IMR-90 (cell line): ENCODE results near the gene SH2B3. TPM values are rescaled to one million over a fixed set of nuclear protein-coding genes. Genes with fewer than 3 reads are reported as not detected.

ENCODE experiments used
- ATAC-seq: fragments of 200-7000 bp; cut with Tn5 transposase; 2 replicates; pipeline ENCODE4 v1.9.1; 2020; ENCODE audit warnings: low read depth, mild to moderate bottlenecking, moderate library complexity
- BruUV-seq: library from RNA; stranded (reverse); fragments of 400-500 nt; replicated peaks from 2 replicates; lab custom pipeline; 2021; lab: Mats Ljungman, UMichigan
- CTCF ChIA-PET: fragments of 300-600 bp; formaldehyde crosslinking; extraction: SDS; loops from one replicate; lab custom pipeline; 2021; ENCODE audit warnings: antibody characterized with exemption; lab: Yijun Ruan, JAX
- POLR2A ChIA-PET: fragments of 300-600 bp; sonication (Branson Sonifier 250); formaldehyde crosslinking; loops from one replicate; lab custom pipeline; 2022; ENCODE audit warnings: antibody characterized with exemption; ENCODE audit not compliant: unreplicated experiment; lab: Charles Lee
- DNase-seq: peaks from one replicate; pipeline ENCODE4 v3.0.0; 2013
- H2AFZ ChIP-seq: replicated peaks from 2 replicates; pipeline ENCODE3; 2013; ENCODE audit warnings: low read length, mild to moderate bottlenecking; ENCODE audit not compliant: poor library complexity
- H2AK5ac ChIP-seq: 2 replicates; pipeline ENCODE4 v1.6.1; 2013; ENCODE audit warnings: low read depth, low read length, inconsistent platforms
- H2AK9ac ChIP-seq: replicated peaks from 2 replicates; pipeline ENCODE3; 2013; ENCODE audit warnings: mild to moderate bottlenecking, low read depth, low read length, moderate library complexity; ENCODE audit not compliant: poor library complexity
- H2BK120ac ChIP-seq: 2 replicates; pipeline ENCODE4 v1.6.1; 2013; ENCODE audit warnings: low read depth, low read length, inconsistent platforms
- H2BK15ac ChIP-seq: 3 replicates; pipeline ENCODE4 v1.6.1; 2013; ENCODE audit warnings: low read depth, low read length, inconsistent platforms
- H2BK20ac ChIP-seq: 2 replicates; pipeline ENCODE4 v1.6.1; 2013; ENCODE audit warnings: low read depth, mild to moderate bottlenecking, inconsistent platforms, low read length, moderate library complexity
- H2BK5ac ChIP-seq: 2 replicates; pipeline ENCODE4 v1.6.1; 2013; ENCODE audit warnings: mild to moderate bottlenecking, low read depth, low read length, inconsistent platforms; ENCODE audit not compliant: poor library complexity, severe bottlenecking
- H3K14ac ChIP-seq: replicated peaks from 2 replicates; pipeline ENCODE4 v1.6.1; 2013; ENCODE audit warnings: low read depth, low read length, inconsistent platforms
- H3K18ac ChIP-seq: 2 replicates; pipeline ENCODE4 v1.6.1; 2013; ENCODE audit warnings: low read depth, low read length, control low read depth
- H3K23ac ChIP-seq: 2 replicates; pipeline ENCODE4 v1.6.1; 2013; ENCODE audit warnings: low read depth, low read length, inconsistent platforms
- H3K27ac ChIP-seq: 2 replicates; pipeline ENCODE4 v1.5.1; 2013; ENCODE audit warnings: mild to moderate bottlenecking, control low read depth, low read length; ENCODE audit not compliant: insufficient read depth
- H3K27me3 ChIP-seq: 2 replicates; pipeline ENCODE4 v1.6.1; 2013; ENCODE audit warnings: low read length; ENCODE audit not compliant: control insufficient read depth, insufficient read depth
- H3K36me3 ChIP-seq: 2 replicates; pipeline ENCODE4 v1.6.1; 2013; ENCODE audit warnings: low read length, mixed read lengths; ENCODE audit not compliant: control insufficient read depth, insufficient read depth
- H3K4ac ChIP-seq: 2 replicates; pipeline ENCODE4 v1.6.1; 2013; ENCODE audit warnings: low read depth, low read length, inconsistent platforms
- H3K4me1 ChIP-seq: 2 replicates; pipeline ENCODE4 v1.6.1; 2013; ENCODE audit warnings: low read length, mixed read lengths; ENCODE audit not compliant: control insufficient read depth, insufficient read depth
- H3K4me2 ChIP-seq: 2 replicates; pipeline ENCODE4 v1.6.1; 2013; ENCODE audit warnings: low read depth, mild to moderate bottlenecking, control low read depth, low read length, moderate library complexity
- H3K4me3 ChIP-seq: 2 replicates; pipeline ENCODE4 v1.5.1; 2013; ENCODE audit warnings: low read depth, mild to moderate bottlenecking, control low read depth, low read length, moderate library complexity; ENCODE audit not compliant: insufficient read depth
- H3K56ac ChIP-seq: 2 replicates; pipeline ENCODE4 v1.6.1; 2013; ENCODE audit warnings: low read length, inconsistent platforms; ENCODE audit not compliant: insufficient read depth; ENCODE audit errors: extremely low read depth
- H3K79me1 ChIP-seq, 2 experiments: 2 replicates each; pipeline ENCODE4 v1.6.1; 2013; ENCODE audit warnings: low read length in 2 of 2, inconsistent platforms in 1 of 2, low read depth in 1 of 2
- H3K9ac ChIP-seq: 2 replicates; pipeline ENCODE4 v1.6.1; 2013; ENCODE audit warnings: low read depth, low read length, control low read depth
- H3K9me1 ChIP-seq: 2 replicates; pipeline ENCODE4 v1.6.1; 2013; ENCODE audit warnings: low read length, inconsistent platforms; ENCODE audit not compliant: insufficient read depth
- H3K9me3 ChIP-seq: 2 replicates; pipeline ENCODE4 v1.6.1; 2013; ENCODE audit warnings: low read length; ENCODE audit not compliant: control insufficient read depth, insufficient read depth
- H4K20me1 ChIP-seq: 2 replicates; pipeline ENCODE4 v1.6.1; 2013; ENCODE audit warnings: low read length, inconsistent platforms; ENCODE audit not compliant: insufficient read depth
- H4K5ac ChIP-seq: 2 replicates; pipeline ENCODE4 v1.6.1; 2013; ENCODE audit warnings: mild to moderate bottlenecking, low read depth, low read length, control low read depth
- H4K8ac ChIP-seq, 2 experiments: 2 replicates each; pipeline ENCODE4 v1.6.1; 2013; ENCODE audit warnings: low read depth in 2 of 2, low read length in 2 of 2, control low read depth in 1 of 2, inconsistent platforms in 1 of 2
- H4K91ac ChIP-seq: 2 replicates; pipeline ENCODE4 v1.6.1; 2013; ENCODE audit warnings: low read depth, low read length, inconsistent platforms; ENCODE audit not compliant: insufficient read depth
- BHLHE40 ChIP-seq: fragments of 150-350 bp; IDR thresholded peaks from 2 replicates; pipeline ENCODE4 v1.6.1; 2016; ENCODE audit warnings: mild to moderate bottlenecking, low read depth, low read length
- CHD1 ChIP-seq: IDR thresholded peaks from 2 replicates; pipeline ENCODE4 v1.6.1; 2012; ENCODE audit warnings: low read depth, low read length, improper control_type of control experiment
- FOS ChIP-seq: fragments of 150-350 bp; IDR thresholded peaks from 2 replicates; pipeline ENCODE4 v1.6.1; 2016; ENCODE audit warnings: low read depth, low read length
- MAZ ChIP-seq: IDR thresholded peaks from 2 replicates; pipeline ENCODE4 v1.6.1; 2012; ENCODE audit warnings: low read depth, mild to moderate bottlenecking, low read length, improper control_type of control experiment, moderate library complexity, borderline replicate concordance
- MXI1 ChIP-seq: IDR thresholded peaks from 2 replicates; pipeline ENCODE4 v1.6.1; 2012; ENCODE audit warnings: low read depth, mild to moderate bottlenecking, low read length, moderate library complexity, borderline replicate concordance
- RAD21 ChIP-seq: IDR thresholded peaks from 2 replicates; pipeline ENCODE4 v1.6.1; 2012; ENCODE audit warnings: low read length, improper control_type of control experiment
- RCOR1 ChIP-seq: IDR thresholded peaks from 2 replicates; pipeline ENCODE4 v1.6.1; 2012; ENCODE audit warnings: mild to moderate bottlenecking, low read length, improper control_type of control experiment; ENCODE audit not compliant: insufficient replicate concordance
- SMC3 ChIP-seq: fragments of 150-350 bp; IDR thresholded peaks from 2 replicates; pipeline ENCODE4 v1.6.1; 2016; ENCODE audit warnings: low read depth, mild to moderate bottlenecking, antibody characterized with exemption, low read length, moderate library complexity
- USF2 ChIP-seq: fragments of 150-350 bp; IDR thresholded peaks from 2 replicates; pipeline ENCODE4 v1.6.1; 2017; ENCODE audit warnings: mild to moderate bottlenecking, antibody characterized with exemption, low read length, low read depth
- WGBS, 2 experiments: methylation state at CpG; one replicate each; pipeline versions ENCODE4 v1.1.5 to v1.1.7; 2013; ENCODE audit warnings: missing lambda C conversion rate in 2 of 2; ENCODE audit not compliant: insufficient read length in 1 of 2; ENCODE audit errors: extremely low coverage in 2 of 2; 5-methylcytosine and 5-hydroxymethylcytosine counted together
- dilution Hi-C: fragments of 300-500 bp; cut with HindIII; formaldehyde crosslinking; loops from one replicate; pipeline ENCODE4 v1.14.3; 2018; ENCODE audit warnings: low sequenced_read_pairs; ENCODE audit not compliant: unreplicated experiment
- in situ Hi-C: fragments of 300-500 bp; cut with MboI; formaldehyde crosslinking; loops from 3 replicates; pipeline ENCODE4 v1.14.3; 2019; ENCODE audit warnings: low sequenced_read_pairs, inconsistent platforms, mixed read lengths
- intact Hi-C: fragments of 100-400 bp; cut with micrococcal nuclease; formaldehyde crosslinking; loops from 2 replicates; pipeline ENCODE4 v1.10.0; 2022
- polyA plus RNA-seq, 3 experiments: library from polyadenylated mRNA; depleted of rRNA; stranded (reverse); fragments of >200 nt; gene quantifications; 2 replicates each; pipeline ENCODE4 v1.2.3, GENCODE V29; 2012; ENCODE audit warnings: low replicate concordance in 1 of 3
- total RNA-seq: library from RNA; depleted of rRNA; stranded (reverse); fragments of >200 nt; gene quantifications from 2 replicates; pipeline ENCODE4 v1.2.3, GENCODE V29; 2012

SH2B3 gene
- total and polyA plus RNA-seq, 2 of the 4 experiments (the other 2 are of a cell fraction) = 9.3 to 20.2 TPM

- TF ChIP-seq USF2 (no peak), MXI1 (no peak), RCOR1 (no peak), BHLHE40 (no peak), CHD1 (no peak), MAZ (no peak), RAD21 (no peak), SMC3 (no peak), FOS (no peak)
- H3K27ac ChIP-seq = no peak overlapping the region
- H2BK120ac ChIP-seq = no peak overlapping the region
- ChIA-PET CTCF (interaction anchor here (1.2 kb wide), 1 partner anchor 57 kb away, joined by 3 read pairs; no protein-coding TSS in a partner anchor), POLR2A (no interaction called here)
- in situ Hi-C loops = no loop called here
- DNase-seq (no peak), ATAC-seq (no peak)
- H3K4me1 ChIP-seq = peaks cover 9% of the 10 kb centered on the region
- H4K91ac ChIP-seq = no peak overlapping the region
- H2BK5ac ChIP-seq = no peak overlapping the region
- no peaks in the 10 kb centered on the region for H3K9me3 ChIP-seq
- H3K9me1 ChIP-seq = no peaks in the 10 kb centered on the region
- no peak overlapping the region for H3K4me2 ChIP-seq
- no peak overlapping the region for H4K8ac ChIP-seq
- WGBS, 2 experiments = 88% methylated on average over 3 of the region's 8 CpGs; no CpG with 5 or more reads in 1 of the 2 experiments
- no peak overlapping the region for H2AFZ ChIP-seq
- no peaks in the 10 kb centered on the region for H4K20me1 ChIP-seq
- H2BK20ac ChIP-seq = no peak overlapping the region
- H2AK9ac ChIP-seq = no peak overlapping the region
- H2AK5ac ChIP-seq = no peak overlapping the region
- peaks cover 5% of the 10 kb centered on the region; the same call in 1 of the 2 replicates for H3K27me3 ChIP-seq
- no TSS peak for BruUV-seq
- H4K5ac ChIP-seq = no peak overlapping the region
- dilution Hi-C loops = no loop called here
- no peaks in the 10 kb centered on the region for H3K79me1 ChIP-seq
- no peak overlapping the region for H3K4ac ChIP-seq
- H3K14ac ChIP-seq = no peak overlapping the region
- H3K18ac ChIP-seq = no peak overlapping the region
- no peak overlapping the region for H3K9ac ChIP-seq
- H3K36me3 ChIP-seq = no peaks in the 10 kb centered on the region
- H3K4me3 ChIP-seq = no peak overlapping the region
- H3K56ac ChIP-seq = no peak overlapping the region
- intact Hi-C loops = no loop called here
- no peak overlapping the region; the same call in 2 of the 3 replicates for H2BK15ac ChIP-seq
- H3K23ac ChIP-seq = no peak overlapping the region
Observed at GRCh38 chr12:111394480-111394879, 11.2 kb upstream of the SH2B3 start.
